ENCODE results near the gene PAK4. TPM values are rescaled to one million over a fixed set of nuclear protein-coding genes. Genes with fewer than 3 reads are reported as not detected.

The PAK4 gene
- polyA plus RNA-seq, 1 donor (not counting 4 experiments of a cell fraction or from before 2014, with no cell fraction given) = 11.2 TPM

DNA sequence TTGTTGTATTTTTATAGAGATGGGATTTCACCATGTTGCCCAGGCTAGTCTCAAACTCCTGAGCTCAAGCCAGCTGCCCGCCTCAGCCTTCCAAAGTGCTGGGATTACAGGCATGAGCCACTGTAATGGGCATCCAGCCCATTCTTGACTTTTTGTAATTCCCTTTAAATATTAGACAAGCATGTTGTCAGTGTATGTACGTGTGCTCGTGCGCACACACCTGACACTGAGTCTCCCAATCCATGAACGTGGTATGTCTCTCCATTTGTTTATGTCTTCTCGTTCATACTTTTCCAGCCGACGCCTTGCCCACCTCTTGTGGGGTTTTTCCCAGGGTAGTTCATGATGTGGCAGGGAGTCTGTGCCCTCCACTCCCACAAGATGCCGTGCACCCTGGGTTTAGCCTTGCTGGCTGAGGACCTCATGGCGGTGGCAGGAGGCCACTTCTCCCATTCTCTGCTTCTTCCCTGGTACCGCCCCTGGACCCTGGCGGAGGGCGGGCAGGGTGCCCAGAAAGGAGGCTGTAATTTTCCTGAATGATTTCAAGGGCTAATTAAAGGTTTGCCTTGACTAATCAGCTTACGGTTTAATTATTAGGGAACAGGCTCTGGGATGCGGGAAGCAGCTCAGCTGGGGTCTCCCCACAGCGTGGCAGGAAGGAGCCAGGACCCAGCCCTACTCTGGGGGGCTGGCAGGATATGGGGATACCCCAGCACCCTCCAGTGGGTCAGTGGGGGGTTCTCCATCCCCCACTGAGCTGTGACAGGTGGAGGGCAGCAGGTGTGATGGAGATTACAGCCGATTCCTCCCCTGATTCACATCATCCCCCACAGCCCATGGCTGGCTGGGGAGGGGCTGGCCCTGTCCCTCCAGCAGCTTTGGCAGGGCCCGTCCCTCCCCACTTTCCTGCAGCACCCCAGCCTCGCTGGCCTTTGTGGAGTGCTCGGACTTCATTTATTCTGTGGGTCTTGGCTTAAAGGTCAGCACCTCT is 12.9 kb downstream of the PAK4 start:
- Histone ChIP-seq H3K4me3 (ENCODE audit: control insufficient read depth in 2 of 3, extremely low read depth in 1 of 3, insufficient read depth in 2 of 3, low read depth in 1 of 3, low read length in 3 of 3) (no peak overlapping the region), H3K4me2 (ENCODE audit: control insufficient read depth, extremely low read depth, insufficient read depth, low read depth, low read length) (no peak overlapping the region), H3K79me2 (ENCODE audit: control insufficient read depth, insufficient read depth, low read length) (peaks cover 84% of the 10 kb centered on the region), H3K27ac (ENCODE audit: control insufficient read depth, insufficient read depth, low read length) (no peak overlapping the region), H2AFZ (ENCODE audit: control insufficient read depth, low read length) (no peak overlapping the region), H3K9me1 (ENCODE audit: control insufficient read depth, extremely low read depth, insufficient read depth, low read length) (peaks cover 6% of the 10 kb centered on the region), H3K36me3 (ENCODE audit: control insufficient read depth in 2 of 2, extremely low read depth in 1 of 2, insufficient read depth in 2 of 2, low read length in 2 of 2) (no peaks in the 10 kb centered on the region), H4K20me1 (ENCODE audit: control insufficient read depth, extremely low read depth, insufficient read depth, low read length) (peaks cover 11% of the 10 kb centered on the region), H3K27me3 (ENCODE audit: control insufficient read depth, extremely low read depth, insufficient read depth, low read length) (no peaks in the 10 kb centered on the region), H3K9ac (ENCODE audit: control insufficient read depth, extremely low read depth, insufficient read depth, low read length) (no peak overlapping the region), H3K9me3 (ENCODE audit: control insufficient read depth, low read depth, low read length) (no peaks in the 10 kb centered on the region), H3K4me1 (ENCODE audit: control insufficient read depth, extremely low read depth, insufficient read depth, low read length) (peaks cover 8% of the 10 kb centered on the region)
- TF ChIP-seq EZH2 (IDR thresholded peaks at IDR 0.05; ENCODE audit: low read length) (no peak), CTCF (optimal IDR thresholded peaks at IDR 0.05 in 1 of 3, IDR thresholded peaks at IDR 0.05 in 1 of 3, conservative IDR thresholded peaks at IDR 0.05 in 1 of 3; ENCODE audit: extremely low read depth in 1 of 3, insufficient read depth in 2 of 3, low read length in 3 of 3) (no peak)
- dilution Hi-C loops (cut with MboI; ENCODE audit: extremely low pct_ligation_motif_present, low sequenced_read_pairs) = no loop called here
- DNase-seq (ENCODE audit: low read depth, low spot score) = no peak
- no peak for FAIRE-seq

- no peak for TF ChIP-seq EZH2 (IDR thresholded peaks at IDR 0.05; ENCODE audit: low read length)
- no peak overlapping the region for H2AFZ ChIP-seq (ENCODE audit: control insufficient read depth, low read length)
- H3K9ac ChIP-seq (ENCODE audit: control insufficient read depth, extremely low read depth, insufficient read depth, low read length) = no peak overlapping the region
- dilution Hi-C loops (cut with MboI; ENCODE audit: extremely low pct_ligation_motif_present, low sequenced_read_pairs) = no loop called here
- FAIRE-seq = no peak
- no peak overlapping the region for H3K4me2 ChIP-seq (ENCODE audit: control insufficient read depth, extremely low read depth, insufficient read depth, low read depth, low read length)
- DNase-seq (ENCODE audit: low read depth, low spot score) = no peak
- H3K36me3 ChIP-seq (ENCODE audit: control insufficient read depth in 2 of 2, extremely low read depth in 1 of 2, insufficient read depth in 2 of 2, low read length in 2 of 2) = no peaks in the 10 kb centered on the region
- peaks cover 7% of the 10 kb centered on the region for H4K20me1 ChIP-seq (ENCODE audit: control insufficient read depth, extremely low read depth, insufficient read depth, low read length)
- no peak overlapping the region for H3K27ac ChIP-seq (ENCODE audit: control insufficient read depth, insufficient read depth, low read length)
- no peaks in the 10 kb centered on the region for H3K27me3 ChIP-seq (ENCODE audit: control insufficient read depth, extremely low read depth, insufficient read depth, low read length)
- no peak overlapping the region for H3K4me3 ChIP-seq (ENCODE audit: control insufficient read depth in 2 of 3, extremely low read depth in 1 of 3, insufficient read depth in 2 of 3, low read depth in 1 of 3, low read length in 3 of 3)
- H3K79me2 ChIP-seq (ENCODE audit: control insufficient read depth, insufficient read depth, low read length) = peaks cover 81% of the 10 kb centered on the region
- H3K9me3 ChIP-seq (ENCODE audit: control insufficient read depth, low read depth, low read length) = no peaks in the 10 kb centered on the region
- peaks cover 3% of the 10 kb centered on the region for H3K9me1 ChIP-seq (ENCODE audit: control insufficient read depth, extremely low read depth, insufficient read depth, low read length)
- H3K4me1 ChIP-seq (ENCODE audit: control insufficient read depth, extremely low read depth, insufficient read depth, low read length) = peaks cover 8% of the 10 kb centered on the region
These were observed 13.8 kb downstream of the PAK4 start for GRCh38 chr19:39139305-39139874.
